Liver (tissue), 2 donors: ENCODE results near the gene PLEKHM2.

Source experiments
- FOXA1 ChIP-seq: IDR thresholded peaks from 2 replicates; pipeline ENCODE4 v1.6.1; 2016; ENCODE audit warnings: antibody characterized with exemption
- TF ChIP-seq, protein P1 (sequence below): fragments of 150-350 bp; IDR thresholded peaks from 2 replicates; pipeline ENCODE4 v1.5.1; 2017; ENCODE audit warnings: improper control_type of control experiment, low read depth, low read length; ENCODE audit not compliant: missing input control
- TF ChIP-seq, protein P2 (sequence below): IDR thresholded peaks from 2 replicates; pipeline ENCODE4 v1.6.1; 2016; ENCODE audit warnings: antibody characterized with exemption, mild to moderate bottlenecking
- donor health status: healthy.

DNA sequence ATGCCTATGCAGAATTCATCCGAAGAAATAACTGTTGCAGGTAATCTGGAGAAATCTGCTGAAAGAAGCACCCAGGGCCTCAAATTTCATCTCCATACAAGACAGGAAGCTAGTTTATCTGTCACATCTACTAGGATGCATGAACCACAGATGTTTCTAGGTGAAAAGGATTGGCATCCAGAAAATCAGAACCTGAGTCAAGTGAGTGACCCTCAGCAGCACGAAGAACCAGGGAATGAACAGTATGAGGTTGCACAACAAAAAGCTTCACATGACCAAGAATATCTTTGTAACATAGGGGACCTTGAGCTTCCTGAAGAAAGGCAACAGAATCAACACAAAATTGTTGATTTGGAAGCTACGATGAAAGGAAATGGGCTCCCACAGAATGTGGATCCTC, 24.0 kb upstream of the PLEKHM2 start:
- TF ChIP-seq, protein P1, sequence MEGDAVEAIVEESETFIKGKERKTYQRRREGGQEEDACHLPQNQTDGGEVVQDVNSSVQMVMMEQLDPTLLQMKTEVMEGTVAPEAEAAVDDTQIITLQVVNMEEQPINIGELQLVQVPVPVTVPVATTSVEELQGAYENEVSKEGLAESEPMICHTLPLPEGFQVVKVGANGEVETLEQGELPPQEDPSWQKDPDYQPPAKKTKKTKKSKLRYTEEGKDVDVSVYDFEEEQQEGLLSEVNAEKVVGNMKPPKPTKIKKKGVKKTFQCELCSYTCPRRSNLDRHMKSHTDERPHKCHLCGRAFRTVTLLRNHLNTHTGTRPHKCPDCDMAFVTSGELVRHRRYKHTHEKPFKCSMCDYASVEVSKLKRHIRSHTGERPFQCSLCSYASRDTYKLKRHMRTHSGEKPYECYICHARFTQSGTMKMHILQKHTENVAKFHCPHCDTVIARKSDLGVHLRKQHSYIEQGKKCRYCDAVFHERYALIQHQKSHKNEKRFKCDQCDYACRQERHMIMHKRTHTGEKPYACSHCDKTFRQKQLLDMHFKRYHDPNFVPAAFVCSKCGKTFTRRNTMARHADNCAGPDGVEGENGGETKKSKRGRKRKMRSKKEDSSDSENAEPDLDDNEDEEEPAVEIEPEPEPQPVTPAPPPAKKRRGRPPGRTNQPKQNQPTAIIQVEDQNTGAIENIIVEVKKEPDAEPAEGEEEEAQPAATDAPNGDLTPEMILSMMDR, result no peak
- TF ChIP-seq, protein P2, sequence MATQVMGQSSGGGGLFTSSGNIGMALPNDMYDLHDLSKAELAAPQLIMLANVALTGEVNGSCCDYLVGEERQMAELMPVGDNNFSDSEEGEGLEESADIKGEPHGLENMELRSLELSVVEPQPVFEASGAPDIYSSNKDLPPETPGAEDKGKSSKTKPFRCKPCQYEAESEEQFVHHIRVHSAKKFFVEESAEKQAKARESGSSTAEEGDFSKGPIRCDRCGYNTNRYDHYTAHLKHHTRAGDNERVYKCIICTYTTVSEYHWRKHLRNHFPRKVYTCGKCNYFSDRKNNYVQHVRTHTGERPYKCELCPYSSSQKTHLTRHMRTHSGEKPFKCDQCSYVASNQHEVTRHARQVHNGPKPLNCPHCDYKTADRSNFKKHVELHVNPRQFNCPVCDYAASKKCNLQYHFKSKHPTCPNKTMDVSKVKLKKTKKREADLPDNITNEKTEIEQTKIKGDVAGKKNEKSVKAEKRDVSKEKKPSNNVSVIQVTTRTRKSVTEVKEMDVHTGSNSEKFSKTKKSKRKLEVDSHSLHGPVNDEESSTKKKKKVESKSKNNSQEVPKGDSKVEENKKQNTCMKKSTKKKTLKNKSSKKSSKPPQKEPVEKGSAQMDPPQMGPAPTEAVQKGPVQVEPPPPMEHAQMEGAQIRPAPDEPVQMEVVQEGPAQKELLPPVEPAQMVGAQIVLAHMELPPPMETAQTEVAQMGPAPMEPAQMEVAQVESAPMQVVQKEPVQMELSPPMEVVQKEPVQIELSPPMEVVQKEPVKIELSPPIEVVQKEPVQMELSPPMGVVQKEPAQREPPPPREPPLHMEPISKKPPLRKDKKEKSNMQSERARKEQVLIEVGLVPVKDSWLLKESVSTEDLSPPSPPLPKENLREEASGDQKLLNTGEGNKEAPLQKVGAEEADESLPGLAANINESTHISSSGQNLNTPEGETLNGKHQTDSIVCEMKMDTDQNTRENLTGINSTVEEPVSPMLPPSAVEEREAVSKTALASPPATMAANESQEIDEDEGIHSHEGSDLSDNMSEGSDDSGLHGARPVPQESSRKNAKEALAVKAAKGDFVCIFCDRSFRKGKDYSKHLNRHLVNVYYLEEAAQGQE, result no peak
- no peak for TF ChIP-seq FOXA1
